Common myeloid progenitor, CD34-positive (primary cell): ENCODE data around the gene STK32C.

Experiments used
- CTCF ChIA-PET: fragments of 350-600 bp; sonication (Branson Sonifier 250); formaldehyde crosslinking; loops from one replicate; lab custom pipeline; 2021; ENCODE audit warnings: antibody characterized with exemption; lab: Charles Lee
- POLR2A ChIA-PET: fragments of 350-600 bp; sonication (Branson Sonifier 250); formaldehyde crosslinking; loops from one replicate; lab custom pipeline; 2021; ENCODE audit warnings: antibody characterized with exemption; lab: Charles Lee
- DNase-seq, 3 donors: peaks; one replicate each; pipeline versions ENCODE4 v3.0.0 to v3.0.0-alpha.2; 2013
- H3K27ac ChIP-seq, 2 experiments: 1 replicate in 1 of 2; 2 replicates in 1 of 2; pipeline ENCODE4 v1.7.0; 2013; ENCODE audit warnings: inconsistent platforms in 2 of 2, low read length in 2 of 2, mild to moderate bottlenecking in 2 of 2, low read depth in 1 of 2, moderate library complexity in 1 of 2; ENCODE audit not compliant: severe bottlenecking in 2 of 2, insufficient read depth in 1 of 2, poor library complexity in 1 of 2
- H3K27me3 ChIP-seq, 5 experiments: replicated peaks in 2 of 5; 1 replicate in 3 of 5; 2 replicates in 2 of 5; pipeline versions ENCODE4 v1.6.1 to v1.7.0; 2013; ENCODE audit warnings: low read length in 4 of 5, mild to moderate bottlenecking in 2 of 5, moderate library complexity in 2 of 5, inconsistent platforms in 1 of 5; ENCODE audit not compliant: insufficient read depth in 5 of 5, control insufficient read depth in 4 of 5
- H3K36me3 ChIP-seq, 4 experiments: 1 replicate in 2 of 4; 2 replicates in 2 of 4; pipeline versions ENCODE4 v1.6.1 to v1.7.0; 2013; ENCODE audit warnings: low read length in 3 of 4, control low read depth in 1 of 4, mild to moderate bottlenecking in 1 of 4; ENCODE audit not compliant: control insufficient read depth in 4 of 4, insufficient read depth in 4 of 4
- H3K4me1 ChIP-seq, 4 experiments: 1 replicate in 3 of 4; 2 replicates in 1 of 4; pipeline versions ENCODE4 v1.6.1 to v1.7.1; 2013; ENCODE audit warnings: low read length in 3 of 4, mild to moderate bottlenecking in 3 of 4, control low read depth in 1 of 4, inconsistent platforms in 1 of 4, moderate library complexity in 1 of 4; ENCODE audit not compliant: control insufficient read depth in 4 of 4, insufficient read depth in 4 of 4; ENCODE audit errors: control extremely low read depth in 1 of 4
- H3K4me3 ChIP-seq, 7 experiments: 1 replicate in 4 of 7; 2 replicates in 3 of 7; pipeline versions ENCODE4 v1.5.1 to v1.7.0; 2013; ENCODE audit warnings: mild to moderate bottlenecking in 7 of 7, low read length in 6 of 7, moderate library complexity in 6 of 7, inconsistent platforms in 2 of 7, low read depth in 2 of 7, control low read depth in 1 of 7; ENCODE audit not compliant: insufficient read depth in 4 of 7, control insufficient read depth in 1 of 7; ENCODE audit errors: extremely low read depth in 1 of 7
- H3K9me3 ChIP-seq, 5 experiments: 1 replicate in 4 of 5; 2 replicates in 1 of 5; pipeline versions ENCODE4 v1.6.1 to v1.7.1; 2013; ENCODE audit warnings: low read length in 4 of 5, mild to moderate bottlenecking in 2 of 5, inconsistent platforms in 1 of 5, low read depth in 1 of 5, moderate library complexity in 1 of 5; ENCODE audit not compliant: control insufficient read depth in 4 of 5, insufficient read depth in 2 of 5; ENCODE audit errors: control extremely low read depth in 1 of 5
- WGBS: methylation state at CpG from one replicate; pipeline ENCODE4 v1.1.5; 2013; ENCODE audit not compliant: insufficient coverage; 5-methylcytosine and 5-hydroxymethylcytosine counted together

STK32C gene

GRCh38 chr10:132212816-132213215 is 94.9 kb downstream of the STK32C start:
- no peak for DNase-seq
- H3K4me3 ChIP-seq, result no peak overlapping the region
- peaks cover 0 to 7% (median 5%) of the 10 kb centered on the region in 4 experiments for H3K36me3 ChIP-seq
- peaks cover 0 to 36% (median 23%) of the 10 kb centered on the region in 5 experiments for H3K9me3 ChIP-seq
- H3K27me3 ChIP-seq, result no peaks in the 10 kb centered on the region
- CTCF ChIA-PET, result no interaction called here
- H3K27ac ChIP-seq, result no peak overlapping the region
- H3K4me1 ChIP-seq, result no peaks in the 10 kb centered on the region
- POLR2A ChIA-PET, result no interaction called here
- 100% methylated on average over 8 of the region's 9 CpGs for WGBS

GRCh38 chr10:132211246-132211645 is 96.5 kb downstream of the STK32C start:
- POLR2A ChIA-PET, result no interaction called here
- Histone ChIP-seq H3K4me1 (peaks cover 0 to 3% (median 1%) of the 10 kb centered on the region in 4 experiments), H3K27me3 (no peaks in the 10 kb centered on the region), H3K4me3 (no peak overlapping the region), H3K27ac (no peak overlapping the region), H3K9me3 (peaks cover 0 to 26% (median 10%) of the 10 kb centered on the region in 5 experiments), H3K36me3 (peaks cover 0 to 6% (median 4%) of the 10 kb centered on the region in 4 experiments)
- WGBS, result 96% methylated on average over 11 of the region's 14 CpGs
- no peak for DNase-seq
- CTCF ChIA-PET, result no interaction called here

GRCh38 chr10:132210766-132211165 is 97.0 kb downstream of the STK32C start:
- ChIA-PET POLR2A (no interaction called here), CTCF (no interaction called here)
- 98% methylated on average over 13 of the region's 14 CpGs for WGBS

GRCh38 chr10:132209978-132210530 is 97.7 kb downstream of the STK32C start:
- no peak overlapping the region for H3K4me3 ChIP-seq
- H3K9me3 ChIP-seq, result peaks cover 0 to 17% (median 6%) of the 10 kb centered on the region in 5 experiments
- no peaks in the 10 kb centered on the region for H3K27me3 ChIP-seq
- DNase-seq, result no peak
- no peak overlapping the region for H3K27ac ChIP-seq
- H3K4me1 ChIP-seq, result peaks cover 0 to 6% (median 2%) of the 10 kb centered on the region in 4 experiments
- POLR2A ChIA-PET, result no interaction called here
- CTCF ChIA-PET, result no interaction called here
- 94% methylated on average over 21 of the region's 23 CpGs for WGBS
- H3K36me3 ChIP-seq, result peaks cover 0 to 6% (median 4%) of the 10 kb centered on the region in 4 experiments

More at GRCh38 chr10:132210766-132211165, 97.0 kb downstream of the STK32C start:
- DNase-seq, result no peak
- H3K27ac ChIP-seq, result no peak overlapping the region
- H3K36me3 ChIP-seq, result peaks cover 0 to 6% (median 4%) of the 10 kb centered on the region in 4 experiments
- no peaks in the 10 kb centered on the region for H3K27me3 ChIP-seq
- H3K4me1 ChIP-seq, result peaks cover 0 to 6% (median 2%) of the 10 kb centered on the region in 4 experiments
- peaks cover 0 to 22% (median 10%) of the 10 kb centered on the region in 5 experiments for H3K9me3 ChIP-seq
- H3K4me3 ChIP-seq, result no peak overlapping the region

GRCh38 chr10:132209130-132209529 is 98.6 kb downstream of the STK32C start:
- H3K36me3 ChIP-seq, result peaks cover 0 to 6% (median 4%) of the 10 kb centered on the region in 4 experiments
- WGBS, result 91% methylated on average over 14 of the region's 14 CpGs
- H3K27me3 ChIP-seq, result no peaks in the 10 kb centered on the region
- no peak overlapping the region for H3K4me3 ChIP-seq
- ChIA-PET CTCF (no interaction called here), POLR2A (no interaction called here)
- DNase-seq, result no peak
- H3K9me3 ChIP-seq, result peaks cover 0 to 11% (median 4%) of the 10 kb centered on the region in 5 experiments
- H3K4me1 ChIP-seq, result peaks cover 0 to 6% (median 2%) of the 10 kb centered on the region in 4 experiments
- no peak overlapping the region for H3K27ac ChIP-seq

- Histone ChIP-seq H3K27ac (no peak overlapping the region), H3K4me1 (peaks cover 0 to 6% (median 2%) of the 10 kb centered on the region in 4 experiments), H3K27me3 (no peaks in the 10 kb centered on the region), H3K4me3 (no peak overlapping the region), H3K9me3 (peaks cover 0 to 8% (median 3%) of the 10 kb centered on the region in 5 experiments), H3K36me3 (peaks cover 0 to 6% (median 4%) of the 10 kb centered on the region in 4 experiments)
- CTCF ChIA-PET, result no interaction called here
- 92% methylated on average over 12 of the region's 17 CpGs for WGBS
- no peak for DNase-seq
- POLR2A ChIA-PET, result no interaction called here
Observed at GRCh38 chr10:132208462-132209050, 99.2 kb downstream of the STK32C start.
